Stomach (tissue), 9 donors: ENCODE data around the gene CDKN1A. TPM values are rescaled to one million over a fixed set of nuclear protein-coding genes. Genes with fewer than 3 reads are reported as not detected.
A peak's percentile ranks its signal among the peaks of the same experiment; 100 is the strongest.
"Not testable (repeated sequence)": the region's sequence is repeated elsewhere in the genome, so short reads cannot be mapped to it uniquely, and the experiment has no call there.

Experiments used
- DNase-seq, 2 donors: peaks; one replicate each; pipeline versions ENCODE4 v3.0.0 to v3.0.0-alpha.2; 2013 to 2019
- H3K27ac ChIP-seq, 5 donors: fragments of 200-600 bp in 4 of 5; sonication (generic) in 4 of 5; one replicate each; pipeline ENCODE4 v1.5.1; 2013 to 2019; ENCODE audit warnings: mild to moderate bottlenecking in 1 of 5, moderate library complexity in 1 of 5
- H3K27me3 ChIP-seq, 3 donors: fragments of 200-600 bp; sonication (generic); one replicate each; pipeline ENCODE4 v1.5.1; 2017 to 2019; ENCODE audit warnings: mixed run types in 1 of 3
- H3K36me3 ChIP-seq, 4 donors: fragments of 200-600 bp; sonication (generic); 1 replicate in 3 of 4; 2 replicates in 1 of 4; pipeline ENCODE4 v1.5.1; 2016 to 2019
- H3K4me1 ChIP-seq, 4 donors: fragments of 200-600 bp; sonication (generic); one replicate each; pipeline ENCODE4 v1.5.1; 2016 to 2019
- H3K4me3 ChIP-seq, 4 donors: fragments of 200-600 bp; sonication (generic) in 3 of 4; one replicate each; pipeline ENCODE4 v1.5.1; 2016 to 2019; ENCODE audit warnings: mild to moderate bottlenecking in 1 of 4
- H3K9me3 ChIP-seq, 4 donors: fragments of 200-600 bp; sonication (generic); one replicate each; pipeline ENCODE4 v1.5.1; 2016 to 2019
- EP300 ChIP-seq: sonication (generic); formaldehyde crosslinking; IDR thresholded peaks from one replicate; pipeline ENCODE4 v1.6.1; 2017; ENCODE audit warnings: antibody characterized with exemption
- POLR2A ChIP-seq, 4 donors: fragments of 450-650 bp; IDR thresholded peaks; one replicate each; pipeline ENCODE4 v1.6.1; 2016; ENCODE audit warnings: antibody characterized with exemption in 4 of 4, control low read depth in 2 of 4, mild to moderate bottlenecking in 1 of 4, moderate library complexity in 1 of 4
- POLR2AphosphoS5 ChIP-seq, 3 donors: sonication (generic); formaldehyde crosslinking; IDR thresholded peaks; one replicate each; pipeline ENCODE4 v1.6.1; 2016; ENCODE audit warnings: antibody characterized with exemption in 3 of 3
- WGBS, 5 donors: extraction: QIAGEN DNeasy Blood & Tissue Kit in 3 of 5; methylation state at CpG; one replicate each; pipeline versions ENCODE4 v1.1.5 to v1.1.7; 2013 to 2018; 5-methylcytosine and 5-hydroxymethylcytosine counted together
- intact Hi-C: fragments of 100-400 bp; cut with DNase I; formaldehyde crosslinking; loops from one replicate; pipeline ENCODE4 v1.15.1; 2023; ENCODE audit warnings: low total_unique reads
- polyA plus RNA-seq, 3 donors: library from polyadenylated mRNA; stranded (reverse); fragments of 200-250 nt; gene quantifications; one replicate each; pipeline ENCODE4 v1.2.3, GENCODE V29; 2013
- total RNA-seq, 5 donors: library from RNA; depleted of rRNA; stranded (reverse); fragments of >200 nt; gene quantifications; one replicate each; pipeline versions ENCODE4 v1.1.0 to v1.2.3, GENCODE V29; 2014 to 2016
- TF ChIP-seq, protein P1 (sequence below), 7 experiments: fragments of 450-650 bp in 4 of 7; fragments of 200-600 bp in 3 of 7; sonication (generic) in 3 of 7; IDR thresholded peaks; one replicate each; pipeline ENCODE4 v1.5.1; 2016 to 2019; ENCODE audit warnings: antibody characterized with exemption in 7 of 7, control low read depth in 2 of 7, mild to moderate bottlenecking in 1 of 7
- donor health status: healthy with polysubstance abuse.
- donor health status: Bipolar disorder and iron deficiency.
- donor health status: healthy.

The CDKN1A gene
- total and polyA plus RNA-seq, 8 donors, result 36.5 to 118 (median 61.4) TPM

DNA sequence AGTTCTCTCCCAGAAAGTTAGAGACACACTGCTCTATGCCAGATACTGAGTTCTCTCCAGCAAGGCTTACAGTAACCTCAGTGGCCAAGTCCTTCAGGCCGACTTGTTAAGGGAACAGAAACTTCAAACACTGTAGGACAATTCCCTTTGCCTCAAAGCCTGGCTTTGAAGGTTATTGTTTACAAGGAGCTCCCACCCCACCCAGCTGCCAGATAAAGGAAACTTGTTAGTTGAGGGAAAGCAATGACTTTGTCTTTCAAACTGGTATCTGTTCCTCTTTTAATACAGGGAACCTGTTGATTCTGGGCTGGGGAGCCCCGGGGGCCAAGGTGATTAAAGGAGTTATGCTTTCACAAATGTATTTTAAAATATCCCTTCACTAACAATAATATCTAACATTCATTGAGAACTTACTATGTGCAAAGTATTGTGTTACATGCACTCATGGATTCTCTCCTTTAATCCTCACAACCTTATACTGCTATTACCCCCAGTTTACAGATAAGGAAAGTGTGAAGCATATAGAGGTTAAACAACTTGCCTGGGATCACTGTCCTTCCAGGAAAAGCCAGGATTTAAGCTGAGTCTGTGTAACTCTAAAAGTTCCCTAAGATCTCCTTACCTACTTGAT is 27.6 kb upstream of the CDKN1A start:
- 14 to 26% (median 16%) methylated on average over 2 of the region's 2 CpGs for WGBS, 5 donors
- H3K9me3 ChIP-seq, result no peaks in the 10 kb centered on the region
- TF ChIP-seq POLR2AphosphoS5 (IDR thresholded peaks at IDR 0.05) (no peak), POLR2A (IDR thresholded peaks at IDR 0.05) (no peak), EP300 (no peak)
- TF ChIP-seq, protein P1, sequence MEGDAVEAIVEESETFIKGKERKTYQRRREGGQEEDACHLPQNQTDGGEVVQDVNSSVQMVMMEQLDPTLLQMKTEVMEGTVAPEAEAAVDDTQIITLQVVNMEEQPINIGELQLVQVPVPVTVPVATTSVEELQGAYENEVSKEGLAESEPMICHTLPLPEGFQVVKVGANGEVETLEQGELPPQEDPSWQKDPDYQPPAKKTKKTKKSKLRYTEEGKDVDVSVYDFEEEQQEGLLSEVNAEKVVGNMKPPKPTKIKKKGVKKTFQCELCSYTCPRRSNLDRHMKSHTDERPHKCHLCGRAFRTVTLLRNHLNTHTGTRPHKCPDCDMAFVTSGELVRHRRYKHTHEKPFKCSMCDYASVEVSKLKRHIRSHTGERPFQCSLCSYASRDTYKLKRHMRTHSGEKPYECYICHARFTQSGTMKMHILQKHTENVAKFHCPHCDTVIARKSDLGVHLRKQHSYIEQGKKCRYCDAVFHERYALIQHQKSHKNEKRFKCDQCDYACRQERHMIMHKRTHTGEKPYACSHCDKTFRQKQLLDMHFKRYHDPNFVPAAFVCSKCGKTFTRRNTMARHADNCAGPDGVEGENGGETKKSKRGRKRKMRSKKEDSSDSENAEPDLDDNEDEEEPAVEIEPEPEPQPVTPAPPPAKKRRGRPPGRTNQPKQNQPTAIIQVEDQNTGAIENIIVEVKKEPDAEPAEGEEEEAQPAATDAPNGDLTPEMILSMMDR (IDR thresholded peaks at IDR 0.05), result no peak
- peaks cover 0 to 8% (median 0%) of the 10 kb centered on the region in 4 donors for H3K4me1 ChIP-seq
- no peaks in the 10 kb centered on the region for H3K27me3 ChIP-seq
- H3K36me3 ChIP-seq, result no peaks in the 10 kb centered on the region
- peak in 1 of 2 donors; percentile 62 for DNase-seq
- no peak overlapping the region for H3K27ac ChIP-seq
- H3K4me3 ChIP-seq, result no peak overlapping the region
- intact Hi-C loops, result no loop called here

DNA sequence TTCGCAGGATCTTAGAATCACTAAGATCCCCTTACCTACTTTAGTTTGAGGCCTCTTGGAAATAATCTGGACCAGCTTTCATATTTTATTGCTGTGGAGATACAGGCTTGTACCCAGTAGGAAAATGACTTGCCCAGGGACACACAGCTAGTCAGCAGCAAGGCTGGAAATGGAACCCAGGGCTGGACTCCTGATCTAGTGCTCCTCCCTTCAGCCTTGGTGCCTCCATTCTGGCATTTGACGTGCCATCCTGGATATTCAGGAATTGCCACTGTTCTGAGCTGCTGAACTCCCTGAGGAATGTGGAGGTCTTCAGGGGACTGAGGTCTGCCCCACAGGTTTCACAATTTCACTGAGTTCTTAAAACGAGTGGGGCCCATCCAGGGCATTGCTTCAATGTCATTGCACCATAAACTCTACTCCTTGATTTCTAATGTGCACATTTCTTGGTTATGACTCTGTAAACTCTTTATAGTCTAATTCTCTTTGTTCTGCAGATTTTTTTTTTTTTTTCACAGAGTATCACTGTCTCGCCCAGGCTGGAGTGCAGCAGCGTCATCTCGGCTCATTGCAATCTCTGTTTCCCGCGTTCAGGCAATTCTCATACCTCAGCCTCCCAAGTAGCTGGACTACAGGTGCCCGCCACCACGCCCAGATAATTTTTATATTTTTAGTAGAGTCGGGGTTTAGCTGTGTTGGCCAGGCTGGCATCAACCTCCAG is 26.7 kb upstream of the CDKN1A start:
- 88 to 95% (median 94%) methylated on average over 11 of the region's 11 CpGs for WGBS, 5 donors
- no peak overlapping the region for H3K27ac ChIP-seq
- TF ChIP-seq EP300, result no peak
- TF ChIP-seq, protein P1 (IDR thresholded peaks at IDR 0.05), result no peak
- no peak for TF ChIP-seq POLR2AphosphoS5 (IDR thresholded peaks at IDR 0.05)
- no peak for TF ChIP-seq POLR2A (IDR thresholded peaks at IDR 0.05)

DNA sequence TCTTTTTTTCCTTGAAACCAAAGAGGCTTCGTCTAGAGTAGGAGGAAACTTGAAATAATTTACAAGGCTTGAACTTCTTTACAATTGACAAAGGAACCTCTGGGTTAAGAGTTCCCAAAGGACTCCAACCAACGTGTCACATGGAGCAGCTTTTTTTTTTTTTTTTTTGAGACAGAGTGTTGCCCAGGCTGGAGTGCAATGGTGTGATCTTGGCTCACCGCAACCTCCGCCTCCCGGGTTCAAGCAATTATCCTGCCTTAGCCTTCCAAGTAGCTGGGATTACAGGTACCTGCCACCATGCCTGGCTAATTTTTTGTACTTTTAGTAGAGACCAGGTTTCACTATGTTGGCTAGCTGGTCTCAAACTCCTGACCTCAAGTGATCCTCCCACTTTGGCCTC is 24.0 kb upstream of the CDKN1A start:
- intact Hi-C loops, H3K36me3 ChIP-seq, H3K4me3 ChIP-seq, H3K27ac ChIP-seq, DNase-seq, H3K4me1 ChIP-seq, H3K27me3 ChIP-seq, H3K9me3 ChIP-seq: not testable (repeated sequence)
- WGBS, 5 donors, result 77 to 90% (median 86%) methylated on average over 2 to 5 of the region's 5 CpGs

More for the DNA sequence above, 26.7 kb upstream of the CDKN1A start:
- no peak overlapping the region for H3K4me3 ChIP-seq
- H3K27me3 ChIP-seq, result no peaks in the 10 kb centered on the region
- H3K9me3 ChIP-seq, result no peaks in the 10 kb centered on the region
- DNase-seq, result no peak
- no peaks in the 10 kb centered on the region for H3K36me3 ChIP-seq
- peaks cover 0 to 8% (median 0%) of the 10 kb centered on the region in 4 donors for H3K4me1 ChIP-seq
- intact Hi-C loops, result no loop called here

GRCh38 chr6:36655085-36655724 is 23.3 kb upstream of the CDKN1A start:
- Histone ChIP-seq H3K4me3 (no peak overlapping the region), H3K4me1 (peaks cover 0 to 9% (median 2%) of the 10 kb centered on the region in 4 donors), H3K27me3 (peaks cover 0 to 2% (median 0%) of the 10 kb centered on the region in 3 donors), H3K36me3 (no peaks in the 10 kb centered on the region), H3K27ac (no peak overlapping the region), H3K9me3 (no peaks in the 10 kb centered on the region)
- DNase-seq, result no peak
- intact Hi-C loops, result no loop called here
- TF ChIP-seq, protein P1 (IDR thresholded peaks at IDR 0.05), result no peak
- TF ChIP-seq EP300 (no peak), POLR2AphosphoS5 (IDR thresholded peaks at IDR 0.05) (no peak), POLR2A (IDR thresholded peaks at IDR 0.05) (no peak)
- WGBS, 5 donors, result 75 to 87% (median 82%) methylated on average over 6 of the region's 6 CpGs
